Measurements from ENCODE around the gene CXCR6. TPM values are rescaled to one million over a fixed set of nuclear protein-coding genes. Genes with fewer than 3 reads are reported as not detected.

The CXCR6 gene
- total RNA-seq, 2 donors from 2014 or later: 1.0 to 1.6 TPM

- no peaks in the 10 kb centered on the region for H3K9me3 ChIP-seq
- no peak overlapping the region for H3K9ac ChIP-seq (ENCODE audit: low read depth in 2 of 2, low read length in 2 of 2)
- intact Hi-C loops (cut with DNase I): no loop called here
- H3K27me3 ChIP-seq: no peaks in the 10 kb centered on the region
- peaks cover 18% of the 10 kb centered on the region for H3K36me3 ChIP-seq
- no peak overlapping the region for H3K4me3 ChIP-seq
- H3K27ac ChIP-seq: no peak overlapping the region
- no peak for DNase-seq
- TF ChIP-seq, protein P1, sequence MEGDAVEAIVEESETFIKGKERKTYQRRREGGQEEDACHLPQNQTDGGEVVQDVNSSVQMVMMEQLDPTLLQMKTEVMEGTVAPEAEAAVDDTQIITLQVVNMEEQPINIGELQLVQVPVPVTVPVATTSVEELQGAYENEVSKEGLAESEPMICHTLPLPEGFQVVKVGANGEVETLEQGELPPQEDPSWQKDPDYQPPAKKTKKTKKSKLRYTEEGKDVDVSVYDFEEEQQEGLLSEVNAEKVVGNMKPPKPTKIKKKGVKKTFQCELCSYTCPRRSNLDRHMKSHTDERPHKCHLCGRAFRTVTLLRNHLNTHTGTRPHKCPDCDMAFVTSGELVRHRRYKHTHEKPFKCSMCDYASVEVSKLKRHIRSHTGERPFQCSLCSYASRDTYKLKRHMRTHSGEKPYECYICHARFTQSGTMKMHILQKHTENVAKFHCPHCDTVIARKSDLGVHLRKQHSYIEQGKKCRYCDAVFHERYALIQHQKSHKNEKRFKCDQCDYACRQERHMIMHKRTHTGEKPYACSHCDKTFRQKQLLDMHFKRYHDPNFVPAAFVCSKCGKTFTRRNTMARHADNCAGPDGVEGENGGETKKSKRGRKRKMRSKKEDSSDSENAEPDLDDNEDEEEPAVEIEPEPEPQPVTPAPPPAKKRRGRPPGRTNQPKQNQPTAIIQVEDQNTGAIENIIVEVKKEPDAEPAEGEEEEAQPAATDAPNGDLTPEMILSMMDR (IDR thresholded peaks at IDR 0.05): no peak
- no peaks in the 10 kb centered on the region for H3K4me1 ChIP-seq
Observed at GRCh38 chr3:45949432-45949831, 6.2 kb downstream of the CXCR6 start.

DNA sequence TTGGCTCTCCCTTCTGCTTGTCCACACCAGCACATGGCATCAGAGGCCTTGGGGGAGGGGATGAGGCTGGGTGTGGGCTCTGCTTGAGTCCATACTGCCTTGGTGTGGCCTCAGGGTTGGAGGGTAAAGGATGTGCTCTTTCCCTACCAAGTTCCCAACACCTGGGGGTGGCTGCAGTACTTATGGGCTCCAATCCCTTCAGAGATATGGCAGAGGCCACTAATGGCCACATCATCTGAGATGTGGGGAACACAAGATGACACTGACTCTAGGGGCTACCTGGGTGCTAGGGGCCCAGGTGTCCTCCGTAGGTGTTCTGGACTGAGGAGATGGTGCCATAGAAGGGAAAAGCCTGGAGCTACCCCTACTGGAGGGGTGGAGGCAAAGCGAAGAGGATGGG lies 6.9 kb downstream of the CXCR6 start:
- Histone ChIP-seq H3K9ac (ENCODE audit: low read depth in 2 of 2, low read length in 2 of 2) (no peak overlapping the region), H3K27ac (peak overlapping the region; percentile 18), H3K9me3 (no peaks in the 10 kb centered on the region), H3K36me3 (peaks cover 19% of the 10 kb centered on the region), H3K4me1 (no peaks in the 10 kb centered on the region), H3K27me3 (no peaks in the 10 kb centered on the region), H3K4me3 (no peak overlapping the region)
- no peak for DNase-seq
- intact Hi-C loops (cut with DNase I): no loop called here
- TF ChIP-seq, protein P1 (IDR thresholded peaks at IDR 0.05): no peak

- no peak for DNase-seq
- H3K9me3 ChIP-seq: no peaks in the 10 kb centered on the region
- no peak overlapping the region for H3K4me3 ChIP-seq
- H3K4me1 ChIP-seq: no peaks in the 10 kb centered on the region
- intact Hi-C loops (cut with DNase I): no loop called here
- H3K36me3 ChIP-seq: peaks cover 19% of the 10 kb centered on the region
- H3K9ac ChIP-seq (ENCODE audit: low read depth in 2 of 2, low read length in 2 of 2): no peak overlapping the region
- no peak overlapping the region for H3K27ac ChIP-seq
- no peaks in the 10 kb centered on the region for H3K27me3 ChIP-seq
- TF ChIP-seq, protein P1 (IDR thresholded peaks at IDR 0.05): no peak
Observed at GRCh38 chr3:45950686-45951600, 7.7 kb downstream of the CXCR6 start.

- intact Hi-C loops (cut with DNase I): no loop called here
- H3K27me3 ChIP-seq: no peaks in the 10 kb centered on the region
- no peaks in the 10 kb centered on the region for H3K9me3 ChIP-seq
- no peak overlapping the region for H3K9ac ChIP-seq (ENCODE audit: low read depth in 2 of 2, low read length in 2 of 2)
- H3K36me3 ChIP-seq: peaks cover 19% of the 10 kb centered on the region
- H3K4me1 ChIP-seq: no peaks in the 10 kb centered on the region
- no peak for DNase-seq
- TF ChIP-seq, protein P1 (IDR thresholded peaks at IDR 0.05): no peak
- H3K4me3 ChIP-seq: no peak overlapping the region
- H3K27ac ChIP-seq: no peak overlapping the region
Observed at GRCh38 chr3:45951946-45952345, 8.7 kb downstream of the CXCR6 start.

DNA sequence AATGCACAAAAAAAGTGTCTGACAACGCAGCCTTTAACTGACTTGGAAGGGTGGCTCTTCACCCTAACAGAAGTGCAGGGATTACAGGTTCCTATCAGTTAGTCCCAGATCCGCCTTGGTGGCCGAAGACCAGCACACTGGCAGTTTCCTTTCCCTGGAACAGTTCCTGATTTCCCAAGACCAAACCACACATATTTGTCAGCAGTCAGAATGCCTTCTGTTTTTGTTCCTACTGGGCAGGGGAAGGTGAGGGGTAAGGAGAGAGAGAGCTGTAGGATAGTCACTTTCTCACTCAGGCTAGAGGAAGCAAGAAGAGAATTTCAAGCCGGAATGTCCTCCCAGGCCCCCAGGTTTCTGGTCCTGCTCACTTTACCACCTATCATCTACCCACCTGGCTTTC lies 9.2 kb downstream of the CXCR6 start:
- H3K27ac ChIP-seq: no peak overlapping the region
- H3K9ac ChIP-seq (ENCODE audit: low read depth in 2 of 2, low read length in 2 of 2): no peak overlapping the region
- no peaks in the 10 kb centered on the region for H3K4me1 ChIP-seq
- no peaks in the 10 kb centered on the region for H3K27me3 ChIP-seq
- intact Hi-C loops (cut with DNase I): no loop called here
- DNase-seq: no peak
- H3K9me3 ChIP-seq: no peaks in the 10 kb centered on the region
- H3K36me3 ChIP-seq: peaks cover 19% of the 10 kb centered on the region
- TF ChIP-seq, protein P1 (IDR thresholded peaks at IDR 0.05): no peak
- H3K4me3 ChIP-seq: no peak overlapping the region

Measured in colonic mucosa (tissue), 4 donors.